ENCODE measurements around the gene LYST.

The LYST gene

GRCh38 chr1:235675152-235675890, 191.4 kb downstream of the LYST start:
- H3K27ac ChIP-seq (ENCODE audit: low read depth, low read length): no peak overlapping the region
- H3K9ac ChIP-seq (ENCODE audit: low read depth in 1 of 2, low read length in 2 of 2): no peak overlapping the region
- H3K4me3 ChIP-seq (ENCODE audit: low read depth in 1 of 2, low read length in 2 of 2): no peak overlapping the region
- peaks cover 28 to 36% of the 10 kb centered on the region in 2 donors for H3K36me3 ChIP-seq (ENCODE audit: control insufficient read depth in 1 of 2, insufficient read depth in 2 of 2, low read length in 2 of 2)
- no peaks in the 10 kb centered on the region for H3K27me3 ChIP-seq (ENCODE audit: control insufficient read depth in 1 of 2, insufficient read depth in 2 of 2, low read length in 2 of 2)
- peaks cover 10 to 18% of the 10 kb centered on the region in 2 donors for H3K9me3 ChIP-seq (ENCODE audit: control insufficient read depth in 1 of 2, low read length in 2 of 2)
- H3K4me1 ChIP-seq (ENCODE audit: control insufficient read depth in 1 of 2, insufficient read depth in 2 of 2, low read length in 2 of 2): no peaks in the 10 kb centered on the region

- Histone ChIP-seq H3K27ac (ENCODE audit: low read depth, low read length) (no peak overlapping the region), H3K27me3 (ENCODE audit: control insufficient read depth in 1 of 2, insufficient read depth in 2 of 2, low read length in 2 of 2) (no peaks in the 10 kb centered on the region), H3K4me3 (ENCODE audit: low read depth in 1 of 2, low read length in 2 of 2) (no peak overlapping the region), H3K36me3 (ENCODE audit: control insufficient read depth in 1 of 2, insufficient read depth in 2 of 2, low read length in 2 of 2) (peaks cover 35 to 45% of the 10 kb centered on the region in 2 donors), H3K9ac (ENCODE audit: low read depth in 1 of 2, low read length in 2 of 2) (no peak overlapping the region), H3K4me1 (ENCODE audit: control insufficient read depth in 1 of 2, insufficient read depth in 2 of 2, low read length in 2 of 2) (no peaks in the 10 kb centered on the region), H3K9me3 (ENCODE audit: control insufficient read depth in 1 of 2, low read length in 2 of 2) (peaks cover 22 to 29% of the 10 kb centered on the region in 2 donors)
Observed at GRCh38 chr1:235673981-235674380, 192.7 kb downstream of the LYST start.

GRCh38 chr1:235671992-235672391, 194.7 kb downstream of the LYST start:
- no peak overlapping the region for H3K9ac ChIP-seq (ENCODE audit: low read depth in 1 of 2, low read length in 2 of 2)
- H3K27ac ChIP-seq (ENCODE audit: low read depth, low read length): no peak overlapping the region
- no peak overlapping the region for H3K4me3 ChIP-seq (ENCODE audit: low read depth in 1 of 2, low read length in 2 of 2)
- H3K4me1 ChIP-seq (ENCODE audit: control insufficient read depth in 1 of 2, insufficient read depth in 2 of 2, low read length in 2 of 2): no peaks in the 10 kb centered on the region
- peaks cover 22 to 29% of the 10 kb centered on the region in 2 donors for H3K9me3 ChIP-seq (ENCODE audit: control insufficient read depth in 1 of 2, low read length in 2 of 2)
- H3K36me3 ChIP-seq (ENCODE audit: control insufficient read depth in 1 of 2, insufficient read depth in 2 of 2, low read length in 2 of 2): peaks cover 34 to 41% of the 10 kb centered on the region in 2 donors
- no peaks in the 10 kb centered on the region for H3K27me3 ChIP-seq (ENCODE audit: control insufficient read depth in 1 of 2, insufficient read depth in 2 of 2, low read length in 2 of 2)

GRCh38 chr1:235670157-235670776, 196.4 kb downstream of the LYST start:
- no peak overlapping the region for H3K9ac ChIP-seq (ENCODE audit: low read depth in 1 of 2, low read length in 2 of 2)
- H3K27ac ChIP-seq (ENCODE audit: low read depth, low read length): no peak overlapping the region
- no peaks in the 10 kb centered on the region for H3K27me3 ChIP-seq (ENCODE audit: control insufficient read depth in 1 of 2, insufficient read depth in 2 of 2, low read length in 2 of 2)
- H3K9me3 ChIP-seq (ENCODE audit: control insufficient read depth in 1 of 2, low read length in 2 of 2): peaks cover 18 to 27% of the 10 kb centered on the region in 2 donors
- no peak overlapping the region for H3K4me3 ChIP-seq (ENCODE audit: low read depth in 1 of 2, low read length in 2 of 2)
- H3K4me1 ChIP-seq (ENCODE audit: control insufficient read depth in 1 of 2, insufficient read depth in 2 of 2, low read length in 2 of 2): no peaks in the 10 kb centered on the region
- H3K36me3 ChIP-seq (ENCODE audit: control insufficient read depth in 1 of 2, insufficient read depth in 2 of 2, low read length in 2 of 2): peaks cover 24 to 25% of the 10 kb centered on the region in 2 donors

- H3K27me3 ChIP-seq (ENCODE audit: control insufficient read depth in 1 of 2, insufficient read depth in 2 of 2, low read length in 2 of 2): no peaks in the 10 kb centered on the region
- peaks cover 17 to 24% of the 10 kb centered on the region in 2 donors for H3K9me3 ChIP-seq (ENCODE audit: control insufficient read depth in 1 of 2, low read length in 2 of 2)
- no peak overlapping the region for H3K4me3 ChIP-seq (ENCODE audit: low read depth in 1 of 2, low read length in 2 of 2)
- no peak overlapping the region for H3K9ac ChIP-seq (ENCODE audit: low read depth in 1 of 2, low read length in 2 of 2)
- H3K36me3 ChIP-seq (ENCODE audit: control insufficient read depth in 1 of 2, insufficient read depth in 2 of 2, low read length in 2 of 2): peaks cover 17 to 20% of the 10 kb centered on the region in 2 donors
- H3K27ac ChIP-seq (ENCODE audit: low read depth, low read length): no peak overlapping the region
- no peaks in the 10 kb centered on the region for H3K4me1 ChIP-seq (ENCODE audit: control insufficient read depth in 1 of 2, insufficient read depth in 2 of 2, low read length in 2 of 2)
Observed at GRCh38 chr1:235669277-235669676, 197.4 kb downstream of the LYST start.

GRCh38 chr1:235663628-235664027, 203.1 kb downstream of the LYST start:
- Histone ChIP-seq H3K27me3 (ENCODE audit: control insufficient read depth in 1 of 2, insufficient read depth in 2 of 2, low read length in 2 of 2) (no peaks in the 10 kb centered on the region), H3K9me3 (ENCODE audit: control insufficient read depth in 1 of 2, low read length in 2 of 2) (no peaks in the 10 kb centered on the region), H3K9ac (ENCODE audit: low read depth in 1 of 2, low read length in 2 of 2) (no peak overlapping the region), H3K36me3 (ENCODE audit: control insufficient read depth in 1 of 2, insufficient read depth in 2 of 2, low read length in 2 of 2) (peaks cover 8 to 9% of the 10 kb centered on the region in 2 donors), H3K4me1 (ENCODE audit: control insufficient read depth in 1 of 2, insufficient read depth in 2 of 2, low read length in 2 of 2) (no peaks in the 10 kb centered on the region), H3K4me3 (ENCODE audit: low read depth in 1 of 2, low read length in 2 of 2) (no peak overlapping the region), H3K27ac (ENCODE audit: low read depth, low read length) (no peak overlapping the region)

GRCh38 chr1:235661568-235661967, 205.1 kb downstream of the LYST start:
- Histone ChIP-seq H3K27me3 (ENCODE audit: control insufficient read depth in 1 of 2, insufficient read depth in 2 of 2, low read length in 2 of 2) (no peaks in the 10 kb centered on the region), H3K4me3 (ENCODE audit: low read depth in 1 of 2, low read length in 2 of 2) (no peak overlapping the region), H3K4me1 (ENCODE audit: control insufficient read depth in 1 of 2, insufficient read depth in 2 of 2, low read length in 2 of 2) (peaks cover 0 to 4% of the 10 kb centered on the region in 2 donors), H3K27ac (ENCODE audit: low read depth, low read length) (no peak overlapping the region), H3K9me3 (ENCODE audit: control insufficient read depth in 1 of 2, low read length in 2 of 2) (no peaks in the 10 kb centered on the region), H3K9ac (ENCODE audit: low read depth in 1 of 2, low read length in 2 of 2) (no peak overlapping the region), H3K36me3 (ENCODE audit: control insufficient read depth in 1 of 2, insufficient read depth in 2 of 2, low read length in 2 of 2) (peaks cover 8 to 9% of the 10 kb centered on the region in 2 donors)

GRCh38 chr1:235659186-235659771, 207.4 kb downstream of the LYST start:
- Histone ChIP-seq H3K36me3 (ENCODE audit: control insufficient read depth in 1 of 2, insufficient read depth in 2 of 2, low read length in 2 of 2) (peaks cover 8 to 9% of the 10 kb centered on the region in 2 donors), H3K4me3 (ENCODE audit: low read depth in 1 of 2, low read length in 2 of 2) (no peak overlapping the region), H3K9me3 (ENCODE audit: control insufficient read depth in 1 of 2, low read length in 2 of 2) (no peaks in the 10 kb centered on the region), H3K4me1 (ENCODE audit: control insufficient read depth in 1 of 2, insufficient read depth in 2 of 2, low read length in 2 of 2) (peaks cover 0 to 4% of the 10 kb centered on the region in 2 donors), H3K9ac (ENCODE audit: low read depth in 1 of 2, low read length in 2 of 2) (no peak overlapping the region), H3K27me3 (ENCODE audit: control insufficient read depth in 1 of 2, insufficient read depth in 2 of 2, low read length in 2 of 2) (no peaks in the 10 kb centered on the region), H3K27ac (ENCODE audit: low read depth, low read length) (no peak overlapping the region)

- H3K27ac ChIP-seq (ENCODE audit: low read depth, low read length): no peak overlapping the region
- peaks cover 0 to 4% of the 10 kb centered on the region in 2 donors for H3K4me1 ChIP-seq (ENCODE audit: control insufficient read depth in 1 of 2, insufficient read depth in 2 of 2, low read length in 2 of 2)
- H3K4me3 ChIP-seq (ENCODE audit: low read depth in 1 of 2, low read length in 2 of 2): no peak overlapping the region
- H3K36me3 ChIP-seq (ENCODE audit: control insufficient read depth in 1 of 2, insufficient read depth in 2 of 2, low read length in 2 of 2): peaks cover 3 to 6% of the 10 kb centered on the region in 2 donors
- H3K9me3 ChIP-seq (ENCODE audit: control insufficient read depth in 1 of 2, low read length in 2 of 2): no peaks in the 10 kb centered on the region
- peaks cover 0 to under 1% of the 10 kb centered on the region in 2 donors for H3K27me3 ChIP-seq (ENCODE audit: control insufficient read depth in 1 of 2, insufficient read depth in 2 of 2, low read length in 2 of 2)
- H3K9ac ChIP-seq (ENCODE audit: low read depth in 1 of 2, low read length in 2 of 2): no peak overlapping the region
Observed at GRCh38 chr1:235657747-235658526, 208.8 kb downstream of the LYST start.
